ENCODE results near the gene ZCCHC2. TPM values are rescaled to one million over a fixed set of nuclear protein-coding genes. Genes with fewer than 3 reads are reported as not detected.

The ZCCHC2 gene
- total and polyA plus RNA-seq, 9 of the 15 experiments (the other 6 are each of a cell fraction or from before 2014, with no cell fraction given) = 1.0 to 9.2 (median 6.0) TPM

DNA sequence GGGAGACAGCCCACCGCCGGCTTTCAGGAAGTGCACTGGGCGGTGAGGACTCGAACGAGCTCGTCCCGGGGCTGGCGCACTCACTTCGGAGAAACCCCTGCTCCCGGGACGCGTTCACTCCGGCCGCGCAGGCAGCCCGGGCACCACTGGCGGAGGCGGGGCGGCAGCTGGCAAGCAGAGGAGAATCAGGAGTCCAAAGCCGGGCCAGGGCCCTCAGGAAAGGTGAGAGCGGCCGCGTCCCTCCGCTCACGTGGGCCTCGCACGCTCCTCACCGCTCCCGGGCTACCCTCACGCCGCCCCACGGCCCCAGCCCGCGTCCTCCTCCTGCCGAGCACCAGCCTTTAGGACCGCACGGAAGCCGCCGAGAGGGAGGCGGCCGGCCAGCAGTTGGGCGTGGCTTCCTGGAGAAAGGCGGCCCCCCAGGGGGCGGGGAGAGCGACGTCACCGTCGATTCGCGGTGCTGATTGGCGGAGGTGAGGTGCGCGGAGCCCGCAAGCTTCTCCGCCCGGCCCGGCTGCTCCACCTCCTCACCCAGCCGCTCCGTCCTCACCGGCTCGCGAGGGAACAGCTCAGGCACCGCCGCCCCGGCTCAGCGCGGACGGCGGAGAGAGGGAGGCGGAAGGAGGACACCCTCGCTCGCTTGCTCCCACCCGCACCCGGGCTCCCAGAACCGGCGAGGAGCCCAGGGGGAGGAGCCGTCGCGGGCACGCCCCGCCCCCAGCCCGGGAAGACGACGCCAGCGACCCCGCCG, at the start of gene ZCCHC2 (continued):
- TF ChIP-seq, protein P1, sequence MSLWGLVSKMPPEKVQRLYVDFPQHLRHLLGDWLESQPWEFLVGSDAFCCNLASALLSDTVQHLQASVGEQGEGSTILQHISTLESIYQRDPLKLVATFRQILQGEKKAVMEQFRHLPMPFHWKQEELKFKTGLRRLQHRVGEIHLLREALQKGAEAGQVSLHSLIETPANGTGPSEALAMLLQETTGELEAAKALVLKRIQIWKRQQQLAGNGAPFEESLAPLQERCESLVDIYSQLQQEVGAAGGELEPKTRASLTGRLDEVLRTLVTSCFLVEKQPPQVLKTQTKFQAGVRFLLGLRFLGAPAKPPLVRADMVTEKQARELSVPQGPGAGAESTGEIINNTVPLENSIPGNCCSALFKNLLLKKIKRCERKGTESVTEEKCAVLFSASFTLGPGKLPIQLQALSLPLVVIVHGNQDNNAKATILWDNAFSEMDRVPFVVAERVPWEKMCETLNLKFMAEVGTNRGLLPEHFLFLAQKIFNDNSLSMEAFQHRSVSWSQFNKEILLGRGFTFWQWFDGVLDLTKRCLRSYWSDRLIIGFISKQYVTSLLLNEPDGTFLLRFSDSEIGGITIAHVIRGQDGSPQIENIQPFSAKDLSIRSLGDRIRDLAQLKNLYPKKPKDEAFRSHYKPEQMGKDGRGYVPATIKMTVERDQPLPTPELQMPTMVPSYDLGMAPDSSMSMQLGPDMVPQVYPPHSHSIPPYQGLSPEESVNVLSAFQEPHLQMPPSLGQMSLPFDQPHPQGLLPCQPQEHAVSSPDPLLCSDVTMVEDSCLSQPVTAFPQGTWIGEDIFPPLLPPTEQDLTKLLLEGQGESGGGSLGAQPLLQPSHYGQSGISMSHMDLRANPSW (CRISPR knock-in tag; IDR thresholded peaks at IDR 0.05) = no peak
- TF ChIP-seq DPF2 (IDR thresholded peaks at IDR 0.05) (0 out of 2 replicates have a peak, but pooled peaks have one; percentile 42), SUPT5H (IDR thresholded peaks at IDR 0.05) (peak; percentile 73), NR3C1 (CRISPR knock-in tag; IDR thresholded peaks at IDR 0.05) (no peak), ZNF699 (CRISPR knock-in tag; IDR thresholded peaks at IDR 0.05; ENCODE audit: insufficient replicate concordance) (no peak), ARID3B (CRISPR knock-in tag; IDR thresholded peaks at IDR 0.05; ENCODE audit: borderline replicate concordance) (no peak), MCM7 (IDR thresholded peaks at IDR 0.05) (no peak), TCF3 (CRISPR knock-in tag; IDR thresholded peaks at IDR 0.05) (no peak), SIN3A (IDR thresholded peaks at IDR 0.05; ENCODE audit: borderline replicate concordance in 2 of 2, control insufficient read depth in 1 of 2, low read depth in 2 of 2, low read length in 2 of 2) (no peak; a peak in 1 of 4 replicates), BACH1 (tag; IDR thresholded peaks at IDR 0.05) (no peak), TCF15 (CRISPR knock-in tag; IDR thresholded peaks at IDR 0.05) (no peak), PTBP1 (IDR thresholded peaks at IDR 0.05; ENCODE audit: low read depth, low read length) (no peak), MTA2 (IDR thresholded peaks at IDR 0.05; ENCODE audit: low read depth) (no peak), ZBTB7A (IDR thresholded peaks at IDR 0.05; ENCODE audit: borderline replicate concordance, control insufficient read depth, low read depth, low read length) (0 out of 2 replicates have a peak, but pooled peaks have one; percentile 23), ZNF589 (CRISPR knock-in tag; IDR thresholded peaks at IDR 0.05; ENCODE audit: low read depth) (no peak), ZNF57 (CRISPR knock-in tag; IDR thresholded peaks at IDR 0.05) (no peak), ZC3H8 (IDR thresholded peaks at IDR 0.05) (no peak), COPS2 (conservative IDR thresholded peaks at IDR 0.05) (no peak), POLR2H (tag; IDR thresholded peaks at IDR 0.05; ENCODE audit: low read depth) (no peak), NR1H2 (CRISPR knock-in tag; IDR thresholded peaks at IDR 0.05) (no peak), FOXP1 (CRISPR knock-in tag; IDR thresholded peaks at IDR 0.05) (no peak), MNT (conservative IDR thresholded peaks at IDR 0.05) (peak; percentile 53 to 75; a peak in 3 of 4 replicates)

All from K562 (cell line).